ENCODE data around the gene RPS21.
A peak's percentile ranks its signal among the peaks of the same experiment; 100 is the strongest.

RPS21 gene

GRCh38 chr20:62401331-62401779 lies 14.5 kb downstream of the RPS21 start:
- no peaks in the 10 kb centered on the region for H3K9me3 ChIP-seq (ENCODE audit: severe bottlenecking)
- no peaks in the 10 kb centered on the region for H3K27me3 ChIP-seq (ENCODE audit: insufficient read depth, low read depth, severe bottlenecking)
- H3K4me3 ChIP-seq (ENCODE audit: low read depth, low read length): no peak overlapping the region
- no peak overlapping the region for H3K27ac ChIP-seq
- TF ChIP-seq CTCF (IDR thresholded peaks at IDR 0.05; ENCODE audit: low read depth, low read length): no peak
- H3K36me3 ChIP-seq: peaks cover 28% of the 10 kb centered on the region
- peak; percentile 38 for DNase-seq

GRCh38 chr20:62402456-62403150 lies 15.7 kb downstream of the RPS21 start:
- DNase-seq: no peak
- Histone ChIP-seq H3K27me3 (ENCODE audit: insufficient read depth, low read depth, severe bottlenecking) (no peaks in the 10 kb centered on the region), H3K36me3 (peaks cover 28% of the 10 kb centered on the region), H3K27ac (no peak overlapping the region), H3K9me3 (ENCODE audit: severe bottlenecking) (no peaks in the 10 kb centered on the region), H3K4me3 (ENCODE audit: low read depth, low read length) (no peak overlapping the region)
- no peak for TF ChIP-seq CTCF (IDR thresholded peaks at IDR 0.05; ENCODE audit: low read depth, low read length)

- Histone ChIP-seq H3K4me3 (ENCODE audit: low read depth, low read length) (no peak overlapping the region), H3K36me3 (peaks cover 28% of the 10 kb centered on the region), H3K27me3 (ENCODE audit: insufficient read depth, low read depth, severe bottlenecking) (no peaks in the 10 kb centered on the region), H3K27ac (no peak overlapping the region), H3K9me3 (ENCODE audit: severe bottlenecking) (no peaks in the 10 kb centered on the region)
- DNase-seq: no peak
- TF ChIP-seq CTCF (IDR thresholded peaks at IDR 0.05; ENCODE audit: low read depth, low read length): no peak
Measured at GRCh38 chr20:62403331-62403730, 16.4 kb downstream of the RPS21 start.

- no peaks in the 10 kb centered on the region for H3K27me3 ChIP-seq (ENCODE audit: insufficient read depth, low read depth, severe bottlenecking)
- H3K27ac ChIP-seq: no peak overlapping the region
- H3K9me3 ChIP-seq (ENCODE audit: severe bottlenecking): no peaks in the 10 kb centered on the region
- DNase-seq: no peak
- no peak overlapping the region for H3K4me3 ChIP-seq (ENCODE audit: low read depth, low read length)
- no peak for TF ChIP-seq CTCF (IDR thresholded peaks at IDR 0.05; ENCODE audit: low read depth, low read length)
- H3K36me3 ChIP-seq: peaks cover 28% of the 10 kb centered on the region
Measured at GRCh38 chr20:62404112-62404665, 17.3 kb downstream of the RPS21 start.

GRCh38 chr20:62404761-62405107 lies 17.8 kb downstream of the RPS21 start:
- Histone ChIP-seq H3K9me3 (ENCODE audit: severe bottlenecking) (no peaks in the 10 kb centered on the region), H3K27me3 (ENCODE audit: insufficient read depth, low read depth, severe bottlenecking) (no peaks in the 10 kb centered on the region), H3K36me3 (peaks cover 26% of the 10 kb centered on the region), H3K4me3 (ENCODE audit: low read depth, low read length) (no peak overlapping the region), H3K27ac (no peak overlapping the region)
- DNase-seq: no peak
- no peak for TF ChIP-seq CTCF (IDR thresholded peaks at IDR 0.05; ENCODE audit: low read depth, low read length)
